Neural cell (in vitro differentiated cells): ENCODE measurements around the gene FYN.

Experiments
- EP300 ChIP-seq: fragments of 450-650 bp; conservative IDR thresholded peaks from 2 replicates; pipeline ENCODE4 v1.6.1; 2014; ENCODE audit warnings: antibody characterized with exemption, mild to moderate bottlenecking, moderate library complexity; ENCODE audit not compliant: poor library complexity, severe bottlenecking
- EZH2 ChIP-seq: fragments of 200-600, 300-800 bp; shearing (Covaris generic), sonication (generic); IDR thresholded peaks from 2 replicates; pipeline ENCODE4 v1.6.1; 2014; ENCODE audit warnings: antibody characterized with exemption, low read length, borderline replicate concordance, mild to moderate bottlenecking; ENCODE audit not compliant: insufficient read depth, poor library complexity, severe bottlenecking
- MXI1 ChIP-seq: fragments of 450-650 bp; conservative IDR thresholded peaks from 2 replicates; pipeline ENCODE4 v1.6.1; 2014; ENCODE audit warnings: antibody characterized with exemption, mild to moderate bottlenecking; ENCODE audit not compliant: poor library complexity, severe bottlenecking
- POLR2AphosphoS5 ChIP-seq: IDR thresholded peaks from 2 replicates; pipeline ENCODE4 v1.6.1; 2012
- RAD21 ChIP-seq: fragments of 450-650 bp; conservative IDR thresholded peaks from 2 replicates; pipeline ENCODE4 v1.6.1; 2014; ENCODE audit warnings: antibody characterized with exemption, mild to moderate bottlenecking, moderate library complexity
- SMC3 ChIP-seq: fragments of 450-650 bp; conservative IDR thresholded peaks from 2 replicates; pipeline ENCODE4 v1.6.1; 2014; ENCODE audit warnings: antibody characterized with exemption, mild to moderate bottlenecking, moderate library complexity; ENCODE audit not compliant: poor library complexity
- TAF1 ChIP-seq: IDR thresholded peaks from 2 replicates; pipeline ENCODE4 v1.6.1; 2012; ENCODE audit warnings: low read depth
- TF ChIP-seq, protein P1 (sequence below): fragments of 450-650 bp; IDR thresholded peaks from 2 replicates; pipeline ENCODE4 v1.5.1; 2014; ENCODE audit warnings: antibody characterized with exemption, mild to moderate bottlenecking, moderate library complexity; ENCODE audit not compliant: poor library complexity, severe bottlenecking
- TF ChIP-seq, protein P2 (sequence below): IDR thresholded peaks from 2 replicates; pipeline ENCODE4 v1.6.1; 2012; ENCODE audit warnings: borderline replicate concordance

DNA sequence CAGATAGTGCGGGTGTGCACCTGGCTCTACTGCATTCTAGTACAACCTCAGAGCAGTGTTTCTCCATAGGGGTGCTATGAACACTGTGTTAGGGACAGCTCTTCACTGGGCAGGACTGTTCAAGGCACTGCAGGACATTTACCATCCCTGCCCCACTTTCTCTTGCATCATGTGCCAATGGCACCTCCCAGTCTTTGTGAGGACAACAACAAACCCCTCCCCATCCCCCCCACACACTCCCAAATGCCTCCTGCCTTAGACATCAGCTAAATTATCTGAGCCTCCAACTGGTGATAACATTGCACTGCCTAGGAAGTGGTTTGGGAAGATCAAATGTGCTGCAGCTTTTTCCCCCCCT, 98.9 kb downstream of the FYN start:
- TF ChIP-seq, protein P1, sequence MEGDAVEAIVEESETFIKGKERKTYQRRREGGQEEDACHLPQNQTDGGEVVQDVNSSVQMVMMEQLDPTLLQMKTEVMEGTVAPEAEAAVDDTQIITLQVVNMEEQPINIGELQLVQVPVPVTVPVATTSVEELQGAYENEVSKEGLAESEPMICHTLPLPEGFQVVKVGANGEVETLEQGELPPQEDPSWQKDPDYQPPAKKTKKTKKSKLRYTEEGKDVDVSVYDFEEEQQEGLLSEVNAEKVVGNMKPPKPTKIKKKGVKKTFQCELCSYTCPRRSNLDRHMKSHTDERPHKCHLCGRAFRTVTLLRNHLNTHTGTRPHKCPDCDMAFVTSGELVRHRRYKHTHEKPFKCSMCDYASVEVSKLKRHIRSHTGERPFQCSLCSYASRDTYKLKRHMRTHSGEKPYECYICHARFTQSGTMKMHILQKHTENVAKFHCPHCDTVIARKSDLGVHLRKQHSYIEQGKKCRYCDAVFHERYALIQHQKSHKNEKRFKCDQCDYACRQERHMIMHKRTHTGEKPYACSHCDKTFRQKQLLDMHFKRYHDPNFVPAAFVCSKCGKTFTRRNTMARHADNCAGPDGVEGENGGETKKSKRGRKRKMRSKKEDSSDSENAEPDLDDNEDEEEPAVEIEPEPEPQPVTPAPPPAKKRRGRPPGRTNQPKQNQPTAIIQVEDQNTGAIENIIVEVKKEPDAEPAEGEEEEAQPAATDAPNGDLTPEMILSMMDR = no peak
- TF ChIP-seq, protein P2, sequence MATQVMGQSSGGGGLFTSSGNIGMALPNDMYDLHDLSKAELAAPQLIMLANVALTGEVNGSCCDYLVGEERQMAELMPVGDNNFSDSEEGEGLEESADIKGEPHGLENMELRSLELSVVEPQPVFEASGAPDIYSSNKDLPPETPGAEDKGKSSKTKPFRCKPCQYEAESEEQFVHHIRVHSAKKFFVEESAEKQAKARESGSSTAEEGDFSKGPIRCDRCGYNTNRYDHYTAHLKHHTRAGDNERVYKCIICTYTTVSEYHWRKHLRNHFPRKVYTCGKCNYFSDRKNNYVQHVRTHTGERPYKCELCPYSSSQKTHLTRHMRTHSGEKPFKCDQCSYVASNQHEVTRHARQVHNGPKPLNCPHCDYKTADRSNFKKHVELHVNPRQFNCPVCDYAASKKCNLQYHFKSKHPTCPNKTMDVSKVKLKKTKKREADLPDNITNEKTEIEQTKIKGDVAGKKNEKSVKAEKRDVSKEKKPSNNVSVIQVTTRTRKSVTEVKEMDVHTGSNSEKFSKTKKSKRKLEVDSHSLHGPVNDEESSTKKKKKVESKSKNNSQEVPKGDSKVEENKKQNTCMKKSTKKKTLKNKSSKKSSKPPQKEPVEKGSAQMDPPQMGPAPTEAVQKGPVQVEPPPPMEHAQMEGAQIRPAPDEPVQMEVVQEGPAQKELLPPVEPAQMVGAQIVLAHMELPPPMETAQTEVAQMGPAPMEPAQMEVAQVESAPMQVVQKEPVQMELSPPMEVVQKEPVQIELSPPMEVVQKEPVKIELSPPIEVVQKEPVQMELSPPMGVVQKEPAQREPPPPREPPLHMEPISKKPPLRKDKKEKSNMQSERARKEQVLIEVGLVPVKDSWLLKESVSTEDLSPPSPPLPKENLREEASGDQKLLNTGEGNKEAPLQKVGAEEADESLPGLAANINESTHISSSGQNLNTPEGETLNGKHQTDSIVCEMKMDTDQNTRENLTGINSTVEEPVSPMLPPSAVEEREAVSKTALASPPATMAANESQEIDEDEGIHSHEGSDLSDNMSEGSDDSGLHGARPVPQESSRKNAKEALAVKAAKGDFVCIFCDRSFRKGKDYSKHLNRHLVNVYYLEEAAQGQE = no peak
- TF ChIP-seq EP300 (no peak), EZH2 (no peak), MXI1 (no peak), RAD21 (no peak), SMC3 (no peak), POLR2AphosphoS5 (no peak), TAF1 (no peak)
